Measurements from ENCODE around the gene ANAPC5.

Gene ANAPC5

GRCh38 chr12:121278169-121279070 is 73.8 kb downstream of the ANAPC5 start:
- no peak overlapping the region for H2AFZ ChIP-seq (ENCODE audit: low read length)
- H4K8ac ChIP-seq (ENCODE audit: low read depth, low read length) = no peak overlapping the region
- no peak overlapping the region for H2BK12ac ChIP-seq (ENCODE audit: low read length)
- H3K79me1 ChIP-seq (ENCODE audit: low read depth, low read length) = peaks cover 4% of the 10 kb centered on the region
- H2BK15ac ChIP-seq (ENCODE audit: low read length) = no peak overlapping the region
- no peaks in the 10 kb centered on the region for H3K4me1 ChIP-seq (ENCODE audit: control insufficient read depth in 2 of 2, insufficient read depth in 1 of 2, low read depth in 1 of 2, low read length in 2 of 2)
- H4K91ac ChIP-seq (ENCODE audit: low read depth, low read length, poor library complexity) = no peak overlapping the region
- H3K9me3 ChIP-seq (replicated peaks in 1 of 2; ENCODE audit: control insufficient read depth in 2 of 2, insufficient read depth in 1 of 2, low read depth in 1 of 2, low read length in 2 of 2) = no peaks in the 10 kb centered on the region
- H3K9ac ChIP-seq (ENCODE audit: low read depth, low read length, poor library complexity) = no peak overlapping the region
- H2BK120ac ChIP-seq (ENCODE audit: low read depth, low read length) = no peak overlapping the region
- no peak overlapping the region for H3K4ac ChIP-seq (ENCODE audit: low read length)
- no peak overlapping the region for H2BK5ac ChIP-seq (ENCODE audit: low read length)
- no peak overlapping the region for H3K14ac ChIP-seq (ENCODE audit: low read length)
- DNase-seq (ENCODE audit: low spot score) = no peak
- no CpG with 5 or more reads among the region's 15 CpGs for WGBS, 2 donors (ENCODE audit: extremely low coverage in 2 of 2, insufficient read length in 2 of 2, insufficient replicate concordance in 1 of 2)
- no peak overlapping the region for H3K23ac ChIP-seq (ENCODE audit: low read depth, low read length, poor library complexity)
- no peak overlapping the region for H3K27ac ChIP-seq (replicated peaks; ENCODE audit: low read length)
- H3K18ac ChIP-seq (ENCODE audit: low read length) = no peak overlapping the region
- peaks cover 8 to 25% of the 10 kb centered on the region in 2 donors for H3K36me3 ChIP-seq (replicated peaks in 1 of 2; ENCODE audit: control insufficient read depth in 2 of 2, insufficient read depth in 2 of 2, low read length in 2 of 2)
- no peak overlapping the region for H2AK5ac ChIP-seq (ENCODE audit: low read depth, low read length)
- no peak overlapping the region for H3K4me3 ChIP-seq (ENCODE audit: low read length in 2 of 2)
- H3K4me2 ChIP-seq (ENCODE audit: insufficient read depth, low read length, poor library complexity, severe bottlenecking) = no peak overlapping the region
- no peaks in the 10 kb centered on the region for H3K27me3 ChIP-seq (ENCODE audit: control insufficient read depth in 3 of 3, insufficient read depth in 3 of 3, low read depth in 1 of 3, low read length in 3 of 3)

- Histone ChIP-seq H3K27ac (replicated peaks; ENCODE audit: low read length) (no peak overlapping the region), H3K4me3 (ENCODE audit: low read length in 2 of 2) (no peak overlapping the region), H3K9me3 (replicated peaks in 1 of 2; ENCODE audit: control insufficient read depth in 2 of 2, insufficient read depth in 1 of 2, low read depth in 1 of 2, low read length in 2 of 2) (no peaks in the 10 kb centered on the region), H3K36me3 (replicated peaks in 1 of 2; ENCODE audit: control insufficient read depth in 2 of 2, insufficient read depth in 2 of 2, low read length in 2 of 2) (peaks cover 10 to 34% of the 10 kb centered on the region in 2 donors), H3K4me2 (ENCODE audit: insufficient read depth, low read length, poor library complexity, severe bottlenecking) (no peak overlapping the region), H2BK12ac (ENCODE audit: low read length) (no peak overlapping the region), H4K91ac (ENCODE audit: low read depth, low read length, poor library complexity) (no peak overlapping the region), H3K23ac (ENCODE audit: low read depth, low read length, poor library complexity) (no peak overlapping the region), H3K27me3 (ENCODE audit: control insufficient read depth in 3 of 3, insufficient read depth in 3 of 3, low read depth in 1 of 3, low read length in 3 of 3) (no peaks in the 10 kb centered on the region), H2BK5ac (ENCODE audit: low read length) (no peak overlapping the region), H3K79me1 (ENCODE audit: low read depth, low read length) (peaks cover 4% of the 10 kb centered on the region), H2AK5ac (ENCODE audit: low read depth, low read length) (no peak overlapping the region), H3K4me1 (ENCODE audit: control insufficient read depth in 2 of 2, insufficient read depth in 1 of 2, low read depth in 1 of 2, low read length in 2 of 2) (no peaks in the 10 kb centered on the region), H2BK15ac (ENCODE audit: low read length) (no peak overlapping the region), H4K8ac (ENCODE audit: low read depth, low read length) (no peak overlapping the region), H2AFZ (ENCODE audit: low read length) (no peak overlapping the region), H2BK120ac (ENCODE audit: low read depth, low read length) (no peak overlapping the region), H3K9ac (ENCODE audit: low read depth, low read length, poor library complexity) (no peak overlapping the region), H3K14ac (ENCODE audit: low read length) (no peak overlapping the region), H3K4ac (ENCODE audit: low read length) (no peak overlapping the region), H3K18ac (ENCODE audit: low read length) (no peak overlapping the region)
- no peak for DNase-seq (ENCODE audit: low spot score)
- WGBS, 2 donors (ENCODE audit: extremely low coverage in 2 of 2, insufficient read length in 2 of 2, insufficient replicate concordance in 1 of 2) = no CpG with 5 or more reads among the region's 6 CpGs
These were observed 74.8 kb downstream of the ANAPC5 start for GRCh38 chr12:121277374-121277759.

GRCh38 chr12:121274036-121274763 is 78.0 kb downstream of the ANAPC5 start:
- Histone ChIP-seq H4K91ac (ENCODE audit: low read depth, low read length, poor library complexity) (no peak overlapping the region), H2BK5ac (ENCODE audit: low read length) (no peak overlapping the region), H3K4me3 (ENCODE audit: low read length in 2 of 2) (no peak overlapping the region), H3K18ac (ENCODE audit: low read length) (peak overlapping the region; percentile 48), H3K14ac (ENCODE audit: low read length) (no peak overlapping the region), H2BK12ac (ENCODE audit: low read length) (no peak overlapping the region), H3K4me2 (ENCODE audit: insufficient read depth, low read length, poor library complexity, severe bottlenecking) (no peak overlapping the region), H3K36me3 (replicated peaks in 1 of 2; ENCODE audit: control insufficient read depth in 2 of 2, insufficient read depth in 2 of 2, low read length in 2 of 2) (peaks cover 12 to 48% of the 10 kb centered on the region in 2 donors), H2AK5ac (ENCODE audit: low read depth, low read length) (no peak overlapping the region), H2AFZ (ENCODE audit: low read length) (no peak overlapping the region), H3K9me3 (replicated peaks in 1 of 2; ENCODE audit: control insufficient read depth in 2 of 2, insufficient read depth in 1 of 2, low read depth in 1 of 2, low read length in 2 of 2) (no peaks in the 10 kb centered on the region), H3K4ac (ENCODE audit: low read length) (no peak overlapping the region), H3K79me1 (ENCODE audit: low read depth, low read length) (peaks cover 4% of the 10 kb centered on the region), H3K9ac (ENCODE audit: low read depth, low read length, poor library complexity) (no peak overlapping the region), H2BK120ac (ENCODE audit: low read depth, low read length) (no peak overlapping the region), H3K23ac (ENCODE audit: low read depth, low read length, poor library complexity) (peak overlapping the region; percentile 65), H3K4me1 (ENCODE audit: control insufficient read depth in 2 of 2, insufficient read depth in 1 of 2, low read depth in 1 of 2, low read length in 2 of 2) (no peaks in the 10 kb centered on the region), H3K27me3 (ENCODE audit: control insufficient read depth in 3 of 3, insufficient read depth in 3 of 3, low read depth in 1 of 3, low read length in 3 of 3) (no peaks in the 10 kb centered on the region), H3K27ac (replicated peaks; ENCODE audit: low read length) (no peak overlapping the region), H4K8ac (ENCODE audit: low read depth, low read length) (no peak overlapping the region), H2BK15ac (ENCODE audit: low read length) (no peak overlapping the region)
- WGBS, 2 donors (ENCODE audit: extremely low coverage in 2 of 2, insufficient read length in 2 of 2, insufficient replicate concordance in 1 of 2) = no CpG with 5 or more reads among the region's 35 CpGs
- no peak for DNase-seq (ENCODE audit: low spot score)

- H3K23ac ChIP-seq (ENCODE audit: low read depth, low read length, poor library complexity) = no peak overlapping the region
- no peak overlapping the region for H3K4me2 ChIP-seq (ENCODE audit: insufficient read depth, low read length, poor library complexity, severe bottlenecking)
- H2BK15ac ChIP-seq (ENCODE audit: low read length) = no peak overlapping the region
- H3K9ac ChIP-seq (ENCODE audit: low read depth, low read length, poor library complexity) = no peak overlapping the region
- no peak overlapping the region for H3K14ac ChIP-seq (ENCODE audit: low read length)
- peaks cover 16 to 51% of the 10 kb centered on the region in 2 donors for H3K36me3 ChIP-seq (replicated peaks in 1 of 2; ENCODE audit: control insufficient read depth in 2 of 2, insufficient read depth in 2 of 2, low read length in 2 of 2)
- H3K4me1 ChIP-seq (ENCODE audit: control insufficient read depth in 2 of 2, insufficient read depth in 1 of 2, low read depth in 1 of 2, low read length in 2 of 2) = no peaks in the 10 kb centered on the region
- no peak overlapping the region for H3K4ac ChIP-seq (ENCODE audit: low read length)
- no peak overlapping the region for H4K8ac ChIP-seq (ENCODE audit: low read depth, low read length)
- WGBS, 2 donors (ENCODE audit: extremely low coverage in 2 of 2, insufficient read length in 2 of 2, insufficient replicate concordance in 1 of 2) = no CpG with 5 or more reads among the region's 14 CpGs
- H3K27me3 ChIP-seq (ENCODE audit: control insufficient read depth in 3 of 3, insufficient read depth in 3 of 3, low read depth in 1 of 3, low read length in 3 of 3) = no peaks in the 10 kb centered on the region
- H2AK5ac ChIP-seq (ENCODE audit: low read depth, low read length) = peak overlapping the region; percentile 54
- H2AFZ ChIP-seq (ENCODE audit: low read length) = no peak overlapping the region
- no peak for DNase-seq (ENCODE audit: low spot score)
- H2BK12ac ChIP-seq (ENCODE audit: low read length) = no peak overlapping the region
- H3K4me3 ChIP-seq (ENCODE audit: low read length in 2 of 2) = no peak overlapping the region
- no peak overlapping the region for H2BK120ac ChIP-seq (ENCODE audit: low read depth, low read length)
- peaks cover 4% of the 10 kb centered on the region for H3K79me1 ChIP-seq (ENCODE audit: low read depth, low read length)
- H2BK5ac ChIP-seq (ENCODE audit: low read length) = no peak overlapping the region
- no peak overlapping the region for H3K18ac ChIP-seq (ENCODE audit: low read length)
- no peaks in the 10 kb centered on the region for H3K9me3 ChIP-seq (replicated peaks in 1 of 2; ENCODE audit: control insufficient read depth in 2 of 2, insufficient read depth in 1 of 2, low read depth in 1 of 2, low read length in 2 of 2)
- H4K91ac ChIP-seq (ENCODE audit: low read depth, low read length, poor library complexity) = no peak overlapping the region
- H3K27ac ChIP-seq (replicated peaks; ENCODE audit: low read length) = no peak overlapping the region
These were observed 78.8 kb downstream of the ANAPC5 start for GRCh38 chr12:121273364-121273896.
